HL-60 (cell line): Measurements from ENCODE around the gene OXNAD1.

Experiments used
- CTCF ChIP-seq: IDR thresholded peaks from one replicate; pipeline ENCODE4 v1.5.1; 2011; ENCODE audit warnings: low read length, control low read depth, inconsistent platforms; ENCODE audit not compliant: insufficient read depth
- POLR2AphosphoS5 ChIP-seq: IDR thresholded peaks from 2 replicates; pipeline ENCODE4 v1.6.1; 2012; ENCODE audit warnings: low read depth
- REST ChIP-seq: IDR thresholded peaks from 2 replicates; pipeline ENCODE4 v1.6.1; 2012; ENCODE audit warnings: low read depth; ENCODE audit not compliant: insufficient replicate concordance

GRCh38 chr3:16262174-16262573 is 2.8 kb upstream of the OXNAD1 start:
- no peak for TF ChIP-seq CTCF
- no peak for TF ChIP-seq POLR2AphosphoS5
- TF ChIP-seq REST = no peak
